ENCODE measurements around the gene C1orf105.
"Not testable (repeated sequence)": the region's sequence is repeated elsewhere in the genome, so short reads cannot be mapped to it uniquely, and the experiment has no call there.

The C1orf105 gene, protein sequence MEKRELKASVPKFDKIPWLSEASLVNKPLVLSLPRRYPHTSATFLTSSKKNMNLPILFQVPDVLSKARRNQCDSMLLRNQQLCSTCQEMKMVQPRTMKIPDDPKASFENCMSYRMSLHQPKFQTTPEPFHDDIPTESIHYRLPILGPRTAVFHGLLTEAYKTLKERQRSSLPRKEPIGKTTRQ

DNA sequence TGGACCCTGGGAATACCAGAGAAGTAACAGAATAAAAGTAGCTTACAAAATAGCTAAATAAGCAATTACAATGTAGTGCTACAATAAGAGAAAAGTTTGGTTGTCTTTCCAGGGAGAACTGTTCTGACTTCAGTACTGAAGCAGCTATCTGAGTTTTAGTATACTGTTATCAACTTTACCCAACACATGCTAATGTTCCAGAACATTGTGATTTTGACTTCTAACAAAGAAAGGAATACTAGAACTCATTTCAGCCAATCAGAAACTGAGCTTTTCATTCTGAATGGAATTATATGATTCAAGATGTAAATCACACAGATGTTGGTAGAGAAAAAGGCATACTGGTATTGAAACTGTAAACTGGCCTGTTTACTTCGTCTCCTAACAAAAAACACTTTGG lies at the start of gene C1orf105:
C1orf105 (plus strand) TSS at position 301 of the 400 bp plus-strand sequence. CDS start 201 bp downstream, outside the sequence.
- TF ChIP-seq, protein P1, sequence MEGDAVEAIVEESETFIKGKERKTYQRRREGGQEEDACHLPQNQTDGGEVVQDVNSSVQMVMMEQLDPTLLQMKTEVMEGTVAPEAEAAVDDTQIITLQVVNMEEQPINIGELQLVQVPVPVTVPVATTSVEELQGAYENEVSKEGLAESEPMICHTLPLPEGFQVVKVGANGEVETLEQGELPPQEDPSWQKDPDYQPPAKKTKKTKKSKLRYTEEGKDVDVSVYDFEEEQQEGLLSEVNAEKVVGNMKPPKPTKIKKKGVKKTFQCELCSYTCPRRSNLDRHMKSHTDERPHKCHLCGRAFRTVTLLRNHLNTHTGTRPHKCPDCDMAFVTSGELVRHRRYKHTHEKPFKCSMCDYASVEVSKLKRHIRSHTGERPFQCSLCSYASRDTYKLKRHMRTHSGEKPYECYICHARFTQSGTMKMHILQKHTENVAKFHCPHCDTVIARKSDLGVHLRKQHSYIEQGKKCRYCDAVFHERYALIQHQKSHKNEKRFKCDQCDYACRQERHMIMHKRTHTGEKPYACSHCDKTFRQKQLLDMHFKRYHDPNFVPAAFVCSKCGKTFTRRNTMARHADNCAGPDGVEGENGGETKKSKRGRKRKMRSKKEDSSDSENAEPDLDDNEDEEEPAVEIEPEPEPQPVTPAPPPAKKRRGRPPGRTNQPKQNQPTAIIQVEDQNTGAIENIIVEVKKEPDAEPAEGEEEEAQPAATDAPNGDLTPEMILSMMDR (IDR thresholded peaks at IDR 0.05; ENCODE audit: poor library complexity, severe bottlenecking) = no peak
- no peaks in the 10 kb centered on the region for H3K36me3 ChIP-seq (ENCODE audit: low read depth)
- peaks cover 39% of the 10 kb centered on the region for H3K4me1 ChIP-seq (ENCODE audit: insufficient read depth, poor library complexity, severe bottlenecking)
- ATAC-seq (ENCODE audit: low read depth) = no peak
- H3K4me3 ChIP-seq (ENCODE audit: severe bottlenecking) = no peak within 1 kb of the TSS
- DNase-seq (ENCODE audit: low spot score) = no peak
- no peaks in the 10 kb centered on the region for H3K9me3 ChIP-seq (ENCODE audit: severe bottlenecking)
- no peaks in the 10 kb centered on the region for H3K27me3 ChIP-seq (ENCODE audit: insufficient read depth, poor library complexity, severe bottlenecking)
- no peak within 1 kb of the TSS for H3K27ac ChIP-seq (ENCODE audit: poor library complexity, severe bottlenecking)

DNA sequence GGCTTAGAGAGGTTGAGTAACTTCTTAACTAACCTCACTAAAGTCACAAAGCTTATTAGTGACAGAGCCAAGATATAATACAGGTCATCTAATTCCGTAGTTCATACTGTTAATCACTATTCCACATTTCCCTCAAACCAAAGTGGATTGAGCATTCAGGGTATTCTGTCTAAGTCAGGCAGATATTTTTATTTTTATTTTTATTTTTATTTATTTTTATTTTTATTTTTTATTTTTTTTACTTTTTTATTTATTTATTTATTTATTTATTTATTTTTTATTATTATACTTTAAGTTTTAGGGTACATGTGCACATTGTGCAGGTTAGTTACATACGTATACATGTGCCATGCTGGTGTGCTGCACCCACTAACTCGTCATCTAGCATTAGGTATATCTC lies 48.8 kb upstream of the C1orf105 start:
- H3K27ac ChIP-seq (ENCODE audit: poor library complexity, severe bottlenecking); H3K9me3 ChIP-seq (ENCODE audit: severe bottlenecking); DNase-seq (ENCODE audit: low spot score); H3K4me3 ChIP-seq (ENCODE audit: severe bottlenecking); ATAC-seq (ENCODE audit: low read depth); H3K4me1 ChIP-seq (ENCODE audit: insufficient read depth, poor library complexity, severe bottlenecking); H3K27me3 ChIP-seq (ENCODE audit: insufficient read depth, poor library complexity, severe bottlenecking); H3K36me3 ChIP-seq (ENCODE audit: low read depth): not testable (repeated sequence)

DNA sequence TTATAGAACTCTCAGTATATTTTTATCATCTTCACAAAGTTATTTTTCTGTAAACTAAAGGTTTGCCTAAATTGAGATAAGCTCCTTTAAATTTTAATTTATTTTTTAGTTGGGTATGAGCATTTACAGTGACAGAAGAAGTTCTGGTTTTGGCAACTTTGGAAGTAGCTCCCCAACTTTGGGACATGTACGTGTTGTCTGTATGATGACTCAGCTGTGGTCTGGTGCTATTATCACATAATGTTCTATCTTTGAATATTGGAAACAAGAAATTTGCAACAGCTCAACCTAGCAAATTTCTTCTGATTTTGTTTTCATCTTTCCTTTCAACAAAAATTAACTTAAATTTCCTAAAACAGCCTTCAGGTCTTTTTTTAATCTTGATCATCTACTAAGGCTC lies 46.6 kb upstream of the C1orf105 start:
- no peaks in the 10 kb centered on the region for H3K36me3 ChIP-seq (ENCODE audit: low read depth)
- DNase-seq (ENCODE audit: low spot score) (no peak), ATAC-seq (ENCODE audit: low read depth) (no peak)

DNA sequence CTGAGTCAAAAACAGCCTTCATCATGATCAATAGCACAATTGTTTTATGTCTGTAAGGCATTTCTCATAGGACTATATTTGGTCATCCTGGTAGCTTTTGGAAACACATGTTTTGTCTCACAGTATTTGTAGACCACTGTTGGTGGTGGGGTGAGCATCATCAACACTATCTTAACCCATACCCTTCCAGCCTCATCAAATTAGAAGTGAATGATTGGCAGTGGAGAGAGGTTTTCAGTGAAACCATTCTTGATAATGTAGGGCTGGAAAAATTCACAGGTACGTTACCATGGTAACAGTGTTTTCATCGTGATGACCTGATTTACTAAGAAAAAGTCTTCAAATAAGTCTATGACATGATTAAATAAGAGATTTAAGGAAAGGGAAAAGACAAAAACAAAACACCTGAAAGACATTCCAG lies 45.3 kb upstream of the C1orf105 start:
- H3K9me3 ChIP-seq (ENCODE audit: severe bottlenecking) = no peaks in the 10 kb centered on the region
- peaks cover 12% of the 10 kb centered on the region for H3K4me1 ChIP-seq (ENCODE audit: insufficient read depth, poor library complexity, severe bottlenecking)
- H3K27ac ChIP-seq (ENCODE audit: poor library complexity, severe bottlenecking) = no peak overlapping the region
- TF ChIP-seq, protein P1 (IDR thresholded peaks at IDR 0.05; ENCODE audit: poor library complexity, severe bottlenecking) = no peak
- no peaks in the 10 kb centered on the region for H3K36me3 ChIP-seq (ENCODE audit: low read depth)
- no peak overlapping the region for H3K4me3 ChIP-seq (ENCODE audit: severe bottlenecking)
- ATAC-seq (ENCODE audit: low read depth) = no peak
- no peak for DNase-seq (ENCODE audit: low spot score)
- no peaks in the 10 kb centered on the region for H3K27me3 ChIP-seq (ENCODE audit: insufficient read depth, poor library complexity, severe bottlenecking)

More for the DNA sequence above, 46.6 kb upstream of the C1orf105 start:
- Histone ChIP-seq H3K9me3 (ENCODE audit: severe bottlenecking) (no peaks in the 10 kb centered on the region), H3K4me1 (ENCODE audit: insufficient read depth, poor library complexity, severe bottlenecking) (peaks cover 12% of the 10 kb centered on the region), H3K4me3 (ENCODE audit: severe bottlenecking) (no peak overlapping the region), H3K27me3 (ENCODE audit: insufficient read depth, poor library complexity, severe bottlenecking) (no peaks in the 10 kb centered on the region), H3K27ac (ENCODE audit: poor library complexity, severe bottlenecking) (no peak overlapping the region)
- TF ChIP-seq, protein P1 (IDR thresholded peaks at IDR 0.05; ENCODE audit: poor library complexity, severe bottlenecking) = no peak

DNA sequence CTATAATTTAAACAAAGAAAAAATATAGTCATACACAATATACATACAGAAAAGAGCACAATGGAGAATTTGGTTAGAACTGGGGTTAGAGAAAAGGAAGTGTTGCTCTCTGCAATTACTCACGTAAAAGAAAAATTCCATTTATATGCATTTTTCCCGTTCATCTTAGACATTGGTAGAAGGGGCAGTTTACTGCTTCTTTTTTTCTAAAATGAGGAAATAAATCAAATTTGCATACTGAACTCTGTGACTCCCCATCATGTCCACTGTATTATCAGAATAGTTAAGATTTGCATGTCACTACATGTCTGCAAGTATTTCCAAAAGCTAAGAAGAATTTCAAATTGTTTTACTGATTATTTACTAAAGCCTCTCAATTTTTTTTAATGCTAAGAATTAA lies 44.1 kb upstream of the C1orf105 start:
- H3K4me1 ChIP-seq (ENCODE audit: insufficient read depth, poor library complexity, severe bottlenecking) = peaks cover 12% of the 10 kb centered on the region
- TF ChIP-seq, protein P1 (IDR thresholded peaks at IDR 0.05; ENCODE audit: poor library complexity, severe bottlenecking) = no peak
- H3K36me3 ChIP-seq (ENCODE audit: low read depth) = no peaks in the 10 kb centered on the region
- DNase-seq (ENCODE audit: low spot score) = no peak
- no peaks in the 10 kb centered on the region for H3K27me3 ChIP-seq (ENCODE audit: insufficient read depth, poor library complexity, severe bottlenecking)
- no peaks in the 10 kb centered on the region for H3K9me3 ChIP-seq (ENCODE audit: severe bottlenecking)
- no peak for ATAC-seq (ENCODE audit: low read depth)
- no peak overlapping the region for H3K27ac ChIP-seq (ENCODE audit: poor library complexity, severe bottlenecking)
- H3K4me3 ChIP-seq (ENCODE audit: severe bottlenecking) = no peak overlapping the region
